NT2/D1 (cell line): ENCODE measurements around the gene FOXP1.

Experiments used
- SUZ12 ChIP-seq: IDR thresholded peaks from 2 replicates; pipeline ENCODE4 v1.6.1; 2011; ENCODE audit not compliant: insufficient read length, insufficient read depth; ENCODE audit errors: extremely low read depth
- YY1 ChIP-seq: IDR thresholded peaks from 2 replicates; pipeline ENCODE4 v1.6.1; 2011; ENCODE audit not compliant: insufficient read length, insufficient read depth
- ZNF274 ChIP-seq: IDR thresholded peaks from 2 replicates; pipeline ENCODE4 v1.6.1; 2011; ENCODE audit warnings: mild to moderate bottlenecking, low read depth, low read length

GRCh38 chr3:71031914-71032521, 551.5 kb downstream of the FOXP1 start:
- TF ChIP-seq ZNF274: no peak
- TF ChIP-seq YY1: no peak
- TF ChIP-seq SUZ12: no peak
